VCaP (cell line): ENCODE measurements around the gene ADGRL3.
A peak's percentile ranks its signal among the peaks of the same experiment; 100 is the strongest.
"Not testable (repeated sequence)": the region's sequence is repeated elsewhere in the genome, so short reads cannot be mapped to it uniquely, and the experiment has no call there.

Experiments
- H3K27ac ChIP-seq: fragments of 450-650 bp; 2 replicates; pipeline ENCODE4 v1.5.1; 2017
- CTCF ChIP-seq: fragments of 450-650 bp; conservative IDR thresholded peaks from 2 replicates; pipeline ENCODE4 v1.5.1; 2017; ENCODE audit warnings: mild to moderate bottlenecking, moderate library complexity

Gene ADGRL3

DNA sequence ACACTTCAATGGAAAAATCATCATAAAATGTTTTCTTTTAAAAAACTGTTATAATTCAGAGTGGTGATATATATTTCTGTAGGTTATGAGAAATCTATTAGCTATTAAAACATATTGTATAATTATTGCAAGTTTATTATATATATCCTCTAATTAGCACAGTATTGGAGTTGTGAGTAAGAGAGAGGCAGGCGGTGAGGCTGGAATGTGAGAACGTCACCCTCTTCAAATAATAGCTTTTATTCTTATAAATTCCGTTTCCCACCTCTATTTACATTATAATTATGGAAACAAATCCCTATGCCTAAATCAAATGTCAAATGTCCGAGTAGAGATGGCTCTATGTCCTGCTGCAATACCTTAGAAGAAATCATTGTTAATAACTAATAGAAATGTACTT, 292.9 kb downstream of the ADGRL3 start:
- no peak for TF ChIP-seq CTCF
- no peak overlapping the region for H3K27ac ChIP-seq

DNA sequence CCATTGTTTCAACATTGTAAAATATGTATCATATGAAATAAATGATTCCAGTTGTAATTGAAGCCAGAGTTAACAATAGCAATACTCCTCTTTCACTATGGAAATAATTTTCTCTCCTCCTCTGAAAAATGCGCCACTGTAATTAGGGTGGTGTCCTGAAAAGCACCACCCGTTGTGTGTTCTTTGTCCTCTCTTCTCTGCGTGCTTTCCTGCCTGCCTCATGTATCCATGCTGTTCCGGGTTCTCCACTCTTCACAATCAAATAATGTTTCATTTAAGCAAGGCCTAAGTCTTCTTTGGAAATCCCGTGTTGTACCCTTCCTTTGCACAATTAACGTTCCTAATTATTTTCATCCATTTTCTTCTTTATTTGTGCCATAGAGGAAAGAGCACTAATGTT, 293.3 kb downstream of the ADGRL3 start:
- H3K27ac ChIP-seq = no peak overlapping the region
- no peak for TF ChIP-seq CTCF

DNA sequence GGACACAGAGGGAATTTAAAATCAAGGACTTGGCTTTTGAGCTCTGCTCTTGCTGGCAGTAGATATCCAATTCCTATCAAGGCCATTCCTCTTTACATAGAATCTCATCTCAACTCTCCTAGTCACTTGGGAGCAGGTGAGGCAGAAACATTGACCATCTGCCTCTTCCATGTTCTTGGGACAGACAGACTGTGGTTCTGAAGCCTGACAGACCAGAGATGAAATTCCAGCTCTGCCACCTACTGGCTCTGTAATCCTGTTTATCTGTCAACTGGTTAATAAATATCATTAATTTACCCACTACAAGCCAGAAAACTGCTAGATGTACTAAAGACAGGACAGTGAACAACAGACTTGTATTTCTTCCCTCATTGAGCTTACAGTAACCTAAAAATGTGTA, 300.8 kb downstream of the ADGRL3 start:
- H3K27ac ChIP-seq = no peak overlapping the region
- peak; percentile 67 for TF ChIP-seq CTCF

GRCh38 chr4:61501812-61502211, 301.7 kb downstream of the ADGRL3 start:
- H3K27ac ChIP-seq = no peak overlapping the region
- no peak for TF ChIP-seq CTCF

GRCh38 chr4:61505773-61506685, 305.9 kb downstream of the ADGRL3 start:
- no peak for TF ChIP-seq CTCF
- no peak overlapping the region for H3K27ac ChIP-seq

- no peak overlapping the region for H3K27ac ChIP-seq
- TF ChIP-seq CTCF = no peak
These were observed 307.0 kb downstream of the ADGRL3 start for GRCh38 chr4:61507091-61507490.

- H3K27ac ChIP-seq = not testable (repeated sequence)
These were observed 309.7 kb downstream of the ADGRL3 start for GRCh38 chr4:61509721-61510241.
